Mesenchymal stem cell (in vitro differentiated cells and primary cell): Measurements from ENCODE around the gene KYNU.
"Not testable (repeated sequence)": the region's sequence is repeated elsewhere in the genome, so short reads cannot be mapped to it uniquely, and the experiment has no call there.

Experiments
- DNase-seq: peaks from one replicate; pipeline ENCODE4 v3.0.0-alpha.2; 2013
- H2AFZ ChIP-seq: one replicate; pipeline ENCODE4 v1.6.1; 2013; ENCODE audit warnings: low read depth, mild to moderate bottlenecking, control low read depth, inconsistent platforms, low read length, moderate library complexity
- H2AK5ac ChIP-seq: 2 replicates; pipeline ENCODE4 v1.6.1; 2013; ENCODE audit warnings: low read length, moderate library complexity, mild to moderate bottlenecking, inconsistent platforms; ENCODE audit not compliant: severe bottlenecking
- H2BK120ac ChIP-seq: one replicate; pipeline ENCODE4 v1.6.1; 2013; ENCODE audit warnings: low read depth, mild to moderate bottlenecking, inconsistent platforms, low read length, moderate library complexity
- H2BK12ac ChIP-seq, 2 experiments: one replicate each; pipeline ENCODE4 v1.6.1; 2013; ENCODE audit warnings: inconsistent platforms in 2 of 2, low read length in 2 of 2, mild to moderate bottlenecking in 2 of 2, moderate library complexity in 2 of 2, control low read depth in 1 of 2
- H2BK15ac ChIP-seq: one replicate; pipeline ENCODE4 v1.6.1; 2013; ENCODE audit warnings: mild to moderate bottlenecking, low read depth, inconsistent platforms; ENCODE audit not compliant: poor library complexity, severe bottlenecking
- H2BK5ac ChIP-seq: 2 replicates; pipeline ENCODE4 v1.6.1; 2013; ENCODE audit warnings: low read depth, mild to moderate bottlenecking, low read length, control low read depth, inconsistent platforms; ENCODE audit not compliant: poor library complexity, severe bottlenecking
- H3K14ac ChIP-seq, 2 experiments: one replicate each; pipeline ENCODE4 v1.6.1; 2013; ENCODE audit warnings: inconsistent platforms in 2 of 2, low read length in 2 of 2, control low read depth in 1 of 2, mild to moderate bottlenecking in 1 of 2, moderate library complexity in 1 of 2
- H3K18ac ChIP-seq, 2 experiments: one replicate each; pipeline ENCODE4 v1.6.1; 2013; ENCODE audit warnings: inconsistent platforms in 2 of 2, low read length in 2 of 2, control low read depth in 1 of 2, low read depth in 1 of 2, mild to moderate bottlenecking in 1 of 2
- H3K23ac ChIP-seq, 2 experiments: one replicate each; pipeline ENCODE4 v1.6.1; 2013; ENCODE audit warnings: inconsistent platforms in 2 of 2, low read length in 2 of 2, mild to moderate bottlenecking in 2 of 2, moderate library complexity in 2 of 2, control low read depth in 1 of 2
- H3K27ac ChIP-seq: 2 replicates; pipeline ENCODE4 v1.5.1; 2013; ENCODE audit warnings: mild to moderate bottlenecking, moderate library complexity, low read length, control low read depth, inconsistent platforms; ENCODE audit not compliant: poor library complexity, severe bottlenecking
- H3K27me3 ChIP-seq, 2 experiments: 2 replicates each; pipeline versions ENCODE4 v1.6.1 to v1.7.0; 2013; ENCODE audit warnings: low read length in 2 of 2, mild to moderate bottlenecking in 2 of 2, moderate library complexity in 2 of 2, control low read depth in 1 of 2, inconsistent platforms in 1 of 2; ENCODE audit not compliant: control insufficient read depth in 1 of 2, insufficient read depth in 1 of 2
- H3K36me3 ChIP-seq, 2 experiments: 2 replicates each; pipeline versions ENCODE4 v1.6.1 to v1.7.0; 2013; ENCODE audit warnings: low read length in 2 of 2, control low read depth in 1 of 2, inconsistent platforms in 1 of 2, low read depth in 1 of 2, mild to moderate bottlenecking in 1 of 2; ENCODE audit not compliant: insufficient read depth in 2 of 2, control insufficient read depth in 1 of 2
- H3K4ac ChIP-seq, 2 experiments: one replicate each; pipeline ENCODE4 v1.6.1; 2013; ENCODE audit warnings: inconsistent platforms in 2 of 2, low read length in 2 of 2, mild to moderate bottlenecking in 2 of 2, moderate library complexity in 2 of 2, control low read depth in 1 of 2, low read depth in 1 of 2
- H3K4me1 ChIP-seq: 2 replicates; pipeline ENCODE4 v1.6.1; 2013; ENCODE audit warnings: low read depth, low read length, control low read depth; ENCODE audit not compliant: control insufficient read depth, insufficient read depth
- H3K4me2 ChIP-seq: 2 replicates; pipeline ENCODE4 v1.6.1; 2013; ENCODE audit warnings: low read length, mild to moderate bottlenecking, inconsistent platforms; ENCODE audit not compliant: poor library complexity, severe bottlenecking
- H3K4me3 ChIP-seq, 2 experiments: 2 replicates each; pipeline versions ENCODE4 v1.5.1 to v1.7.0; 2013; ENCODE audit warnings: low read length in 2 of 2, mild to moderate bottlenecking in 2 of 2, control low read depth in 1 of 2, low read depth in 1 of 2; ENCODE audit not compliant: insufficient read depth in 1 of 2
- H3K79me1 ChIP-seq: replicated peaks from 2 replicates; pipeline ENCODE4 v1.6.1; 2013; ENCODE audit warnings: mild to moderate bottlenecking, control low read depth, low read length, inconsistent platforms; ENCODE audit not compliant: poor library complexity, severe bottlenecking
- H3K9ac ChIP-seq: 2 replicates; pipeline ENCODE4 v1.7.0; 2013; ENCODE audit warnings: mild to moderate bottlenecking, low read length, moderate library complexity
- H3K9me3 ChIP-seq: 2 replicates; pipeline ENCODE4 v1.7.0; 2013; ENCODE audit warnings: mild to moderate bottlenecking, low read length; ENCODE audit not compliant: control insufficient read depth
- H4K8ac ChIP-seq: one replicate; pipeline ENCODE4 v1.6.1; 2013; ENCODE audit warnings: inconsistent platforms, mild to moderate bottlenecking, low read length, moderate library complexity
- H4K91ac ChIP-seq: one replicate; pipeline ENCODE4 v1.6.1; 2013; ENCODE audit warnings: mild to moderate bottlenecking, low read length, inconsistent platforms
- WGBS: methylation state at CpG from one replicate; pipeline ENCODE4 v1.1.7; 2013; ENCODE audit warnings: mixed read lengths; 5-methylcytosine and 5-hydroxymethylcytosine counted together

Gene KYNU

GRCh38 chr2:143070704-143071103 is 193.2 kb downstream of the KYNU start:
- Histone ChIP-seq H2AFZ (no peak overlapping the region), H3K14ac (no peak overlapping the region), H2BK15ac (no peak overlapping the region), H4K91ac (no peak overlapping the region), H3K9me3 (peaks cover 4% of the 10 kb centered on the region), H2AK5ac (no peak overlapping the region), H3K4me1 (no peaks in the 10 kb centered on the region), H2BK5ac (peak overlapping the region; percentile 39), H3K27me3 (no peaks in the 10 kb centered on the region), H3K4ac (no peak overlapping the region), H3K4me2 (no peak overlapping the region), H2BK12ac (no peak overlapping the region), H3K9ac (no peak overlapping the region), H3K18ac (no peak overlapping the region), H3K79me1 (no peaks in the 10 kb centered on the region), H3K4me3 (no peak overlapping the region), H3K36me3 (no peaks in the 10 kb centered on the region), H3K23ac (no peak overlapping the region), H2BK120ac (no peak overlapping the region), H4K8ac (no peak overlapping the region), H3K27ac (no peak overlapping the region)
- DNase-seq, result no peak
- 91% methylated on average over 1 of the region's 1 CpG for WGBS

GRCh38 chr2:143071185-143071876 is 193.9 kb downstream of the KYNU start:
- no peak overlapping the region for H3K18ac ChIP-seq
- H2BK12ac ChIP-seq, result no peak overlapping the region
- no peak overlapping the region for H3K4me3 ChIP-seq
- peaks cover 4% of the 10 kb centered on the region for H3K9me3 ChIP-seq
- no peaks in the 10 kb centered on the region for H3K4me1 ChIP-seq
- H3K79me1 ChIP-seq, result no peaks in the 10 kb centered on the region
- DNase-seq, result no peak
- no peak overlapping the region for H3K4ac ChIP-seq
- no peak overlapping the region for H3K27ac ChIP-seq
- H3K23ac ChIP-seq, result no peak overlapping the region
- H4K91ac ChIP-seq, result no peak overlapping the region
- H2BK15ac ChIP-seq, result no peak overlapping the region
- no CpG with 5 or more reads among the region's 4 CpGs for WGBS
- no peak overlapping the region for H3K9ac ChIP-seq
- H2BK120ac ChIP-seq, result no peak overlapping the region
- H2AK5ac ChIP-seq, result no peak overlapping the region
- H3K27me3 ChIP-seq, result no peaks in the 10 kb centered on the region
- no peak overlapping the region for H4K8ac ChIP-seq
- no peak overlapping the region for H2BK5ac ChIP-seq
- H2AFZ ChIP-seq, result no peak overlapping the region
- H3K4me2 ChIP-seq, result no peak overlapping the region
- H3K36me3 ChIP-seq, result no peaks in the 10 kb centered on the region
- H3K14ac ChIP-seq, result no peak overlapping the region

GRCh38 chr2:143074913-143075312 is 197.4 kb downstream of the KYNU start:
- H3K27ac ChIP-seq, H3K9me3 ChIP-seq, H3K27me3 ChIP-seq, H3K9ac ChIP-seq, H3K4me2 ChIP-seq, H3K23ac ChIP-seq, H2BK12ac ChIP-seq, H2BK5ac ChIP-seq, DNase-seq, H2AFZ ChIP-seq, H3K4me1 ChIP-seq, H4K8ac ChIP-seq, H3K4me3 ChIP-seq, H2AK5ac ChIP-seq, H2BK15ac ChIP-seq, H3K4ac ChIP-seq, H3K36me3 ChIP-seq, H4K91ac ChIP-seq, H3K18ac ChIP-seq, H2BK120ac ChIP-seq, H3K14ac ChIP-seq, H3K79me1 ChIP-seq: not testable (repeated sequence)
- WGBS, result 88% methylated on average over 2 of the region's 2 CpGs

GRCh38 chr2:143075711-143076110 is 198.2 kb downstream of the KYNU start:
- no peaks in the 10 kb centered on the region for H3K36me3 ChIP-seq
- no peak overlapping the region for H2BK5ac ChIP-seq
- peaks cover 4% of the 10 kb centered on the region for H3K9me3 ChIP-seq
- H4K91ac ChIP-seq, result peak overlapping the region; percentile 15
- H3K27me3 ChIP-seq, result no peaks in the 10 kb centered on the region
- H3K9ac ChIP-seq, result no peak overlapping the region
- H3K4me2 ChIP-seq, result no peak overlapping the region
- no peaks in the 10 kb centered on the region for H3K4me1 ChIP-seq
- no peak overlapping the region for H3K18ac ChIP-seq
- WGBS, result 96% methylated on average over 1 of the region's 1 CpG
- H3K79me1 ChIP-seq, result no peaks in the 10 kb centered on the region
- H2BK120ac ChIP-seq, result no peak overlapping the region
- H2BK15ac ChIP-seq, result no peak overlapping the region
- H3K27ac ChIP-seq, result no peak overlapping the region
- no peak overlapping the region for H2AFZ ChIP-seq
- DNase-seq, result no peak
- H2AK5ac ChIP-seq, result no peak overlapping the region
- H3K4me3 ChIP-seq, result no peak overlapping the region
- H3K4ac ChIP-seq, result no peak overlapping the region
- no peak overlapping the region for H2BK12ac ChIP-seq
- H4K8ac ChIP-seq, result no peak overlapping the region
- H3K23ac ChIP-seq, result no peak overlapping the region
- no peak overlapping the region for H3K14ac ChIP-seq
